GM18951 (cell line): ENCODE data around the gene FGD6.
"Not testable (repeated sequence)": the region's sequence is repeated elsewhere in the genome, so short reads cannot be mapped to it uniquely, and the experiment has no call there.

Experiments
- POLR2A ChIP-seq: IDR thresholded peaks from 4 replicates; pipeline ENCODE4 v1.6.1; 2011; ENCODE audit warnings: mild to moderate bottlenecking; ENCODE audit not compliant: insufficient read length, insufficient read depth; ENCODE audit errors: extremely low read depth
- in situ Hi-C: fragments of 300-500 bp; cut with MboI; formaldehyde crosslinking; loops from one replicate; pipeline ENCODE4 v1.12.0; 2022; ENCODE audit warnings: low sequenced_read_pairs, mixed read lengths, inconsistent platforms; ENCODE audit not compliant: unreplicated experiment

The FGD6 gene

GRCh38 chr12:95168746-95169145 lies 48.5 kb downstream of the FGD6 start:
- in situ Hi-C loops = no loop called here
- TF ChIP-seq POLR2A = no peak

GRCh38 chr12:95164656-95165055 lies 52.6 kb downstream of the FGD6 start:
- TF ChIP-seq POLR2A = no peak
- in situ Hi-C loops = no loop called here

- in situ Hi-C loops = no loop called here
- TF ChIP-seq POLR2A = no peak
These were observed 58.3 kb downstream of the FGD6 start for GRCh38 chr12:95158919-95159318.

GRCh38 chr12:95151821-95152220 lies 65.4 kb downstream of the FGD6 start:
- in situ Hi-C loops = no loop called here
- TF ChIP-seq POLR2A = no peak

GRCh38 chr12:95151406-95151805 lies 65.9 kb downstream of the FGD6 start:
- in situ Hi-C loops = no loop called here
- TF ChIP-seq POLR2A = no peak

- no peak for TF ChIP-seq POLR2A
- in situ Hi-C loops = no loop called here
These were observed 66.8 kb downstream of the FGD6 start for GRCh38 chr12:95150501-95150900.

GRCh38 chr12:95147866-95148265 lies 69.4 kb downstream of the FGD6 start:
- in situ Hi-C loops = no loop called here
- no peak for TF ChIP-seq POLR2A

- no peak for TF ChIP-seq POLR2A
- in situ Hi-C loops = no loop called here
These were observed 70.5 kb downstream of the FGD6 start for GRCh38 chr12:95146769-95147168.

DNA sequence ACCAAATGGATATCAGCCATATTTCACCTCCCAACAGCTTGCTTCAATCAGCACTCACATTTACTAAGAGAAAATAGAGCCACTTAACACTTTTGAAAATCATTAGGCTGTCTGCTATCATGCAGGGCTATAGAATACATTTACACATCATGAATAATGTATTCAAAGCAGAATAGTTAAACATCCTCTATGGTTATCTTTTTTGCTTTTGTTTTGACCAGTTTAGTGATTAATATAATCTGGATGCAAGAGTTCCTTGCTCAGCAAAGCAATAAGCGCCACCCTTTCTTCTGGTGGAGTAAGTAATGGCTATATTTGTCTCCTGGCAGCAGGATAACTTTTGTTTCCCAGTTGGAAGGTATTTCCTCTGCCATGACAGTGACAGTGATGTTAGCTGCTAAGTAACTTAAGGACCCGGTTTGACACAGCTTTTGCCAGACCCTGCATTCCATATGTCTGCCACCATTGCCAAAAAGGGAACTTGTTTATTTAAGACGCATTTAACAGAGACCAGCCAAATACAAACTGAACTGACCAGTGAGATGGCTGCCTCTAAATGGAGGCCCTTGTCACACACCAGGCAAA lies 73.6 kb downstream of the FGD6 start:
- TF ChIP-seq POLR2A = no peak
- in situ Hi-C loops = no loop called here

DNA sequence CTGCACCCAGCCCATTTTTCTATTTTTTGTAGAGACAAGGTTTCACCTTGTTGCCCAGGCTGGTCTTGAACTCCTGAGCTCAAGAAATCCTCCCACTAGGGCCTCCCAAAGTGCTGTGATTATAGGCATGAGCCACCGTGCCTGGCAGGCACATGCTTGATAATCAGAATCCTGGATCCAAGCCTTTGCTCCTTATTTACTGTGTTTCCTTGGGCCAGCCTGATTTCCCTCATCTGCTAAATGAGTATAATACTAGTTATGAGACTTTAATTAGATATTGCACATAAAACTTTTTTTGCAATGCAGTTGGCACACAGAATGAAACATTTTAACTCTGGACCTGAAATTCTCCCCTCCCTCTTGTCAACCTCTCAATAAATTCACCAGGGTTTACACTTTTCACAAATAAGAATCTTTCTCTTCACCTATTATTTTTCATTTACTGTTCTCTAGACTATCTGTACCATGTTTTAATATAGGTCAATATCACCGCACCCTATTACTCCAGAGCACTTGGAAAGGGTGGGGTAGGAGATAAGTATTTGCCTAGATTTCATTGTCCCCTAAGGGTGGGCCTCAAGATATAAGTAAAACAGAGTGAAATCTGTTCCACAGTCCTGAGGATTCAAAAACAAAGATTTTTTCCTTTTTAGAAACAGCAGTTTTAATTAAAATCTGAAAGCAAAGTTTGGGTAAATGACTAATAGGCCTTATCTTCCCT lies 74.7 kb downstream of the FGD6 start:
- in situ Hi-C loops = no loop called here
- TF ChIP-seq POLR2A = no peak

GRCh38 chr12:95141310-95141709 lies 76.0 kb downstream of the FGD6 start:
- in situ Hi-C loops = no loop called here
- no peak for TF ChIP-seq POLR2A

DNA sequence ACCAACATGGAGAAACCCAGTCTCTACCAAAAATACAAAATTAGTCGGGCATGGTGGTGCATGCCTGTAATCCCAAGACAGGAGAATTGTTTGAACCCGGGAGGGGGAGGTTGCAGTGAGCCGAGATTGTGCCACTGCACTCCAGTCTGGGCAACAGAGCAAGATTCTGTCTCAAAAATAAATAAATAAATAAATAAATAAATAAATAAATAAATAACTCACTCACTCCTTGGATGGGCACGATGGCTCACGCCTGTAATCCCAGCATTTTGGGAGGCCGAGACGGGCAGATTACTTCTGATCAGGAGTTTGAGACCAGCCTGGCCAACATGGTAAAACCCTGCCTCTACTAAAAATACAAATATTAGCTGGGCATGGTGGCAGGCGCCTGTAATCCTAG lies 79.2 kb downstream of the FGD6 start:
- in situ Hi-C loops = not testable (repeated sequence)

DNA sequence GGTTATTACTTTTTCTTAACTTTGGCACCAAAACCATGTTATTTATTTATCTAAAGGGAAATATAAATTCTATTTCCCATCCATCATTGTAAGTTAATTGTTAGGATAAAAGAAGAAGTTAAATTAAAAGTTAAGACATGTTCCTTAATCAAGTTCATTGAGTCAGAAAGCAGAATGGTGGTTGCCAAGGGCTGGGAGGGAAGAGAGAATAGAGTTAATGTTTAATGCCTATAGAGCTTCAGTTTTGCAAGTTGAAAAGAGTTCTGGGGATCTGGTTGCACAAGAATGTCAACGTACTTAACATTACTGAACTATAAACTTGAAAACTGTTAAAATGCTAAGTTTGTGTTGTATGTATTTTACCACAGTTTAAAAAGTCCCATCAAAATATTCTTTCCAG lies 80.7 kb downstream of the FGD6 start:
- no peak for TF ChIP-seq POLR2A
- in situ Hi-C loops = no loop called here

- in situ Hi-C loops = no loop called here
- no peak for TF ChIP-seq POLR2A
These were observed 83.2 kb downstream of the FGD6 start for GRCh38 chr12:95134085-95134484.
